NCI-H1436 treated with DMSO at 0.1 percent for 48 hours (cell line): ENCODE results near the gene CBX2.
"Not testable (repeated sequence)": the region's sequence is repeated elsewhere in the genome, so short reads cannot be mapped to it uniquely, and the experiment has no call there.

ENCODE experiments used
- DNase-seq: peaks from one replicate; lab custom pipeline; 2025; lab: John Stamatoyannopoulos, UW

CBX2 gene

DNA sequence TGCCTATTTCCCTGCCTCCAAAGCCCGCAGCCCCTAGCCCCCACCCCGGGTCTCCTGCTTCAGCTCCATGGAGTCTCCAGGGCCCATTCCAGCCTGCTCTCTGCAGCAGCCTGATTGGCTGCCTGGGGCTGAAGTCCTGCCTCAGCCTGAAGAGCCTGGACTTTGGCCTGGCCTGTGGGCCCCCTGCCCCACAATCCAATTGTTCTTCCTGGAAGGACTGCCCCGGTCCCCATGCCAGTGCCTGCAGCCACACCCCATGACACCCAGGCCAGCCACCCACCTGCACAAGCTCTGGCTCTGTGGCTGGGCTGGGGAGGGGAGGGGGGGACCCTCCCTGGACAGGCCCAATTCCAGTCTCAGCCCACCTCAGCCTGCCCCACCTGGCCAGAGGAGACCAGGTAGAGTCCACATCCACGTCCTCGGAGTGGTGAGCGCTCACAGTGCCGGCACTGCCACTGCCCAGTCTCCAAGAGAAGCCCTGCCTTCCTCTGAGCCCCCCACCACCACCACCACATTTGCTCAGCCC, 34.9 kb upstream of the CBX2 start:
- DNase-seq, result no peak

DNA sequence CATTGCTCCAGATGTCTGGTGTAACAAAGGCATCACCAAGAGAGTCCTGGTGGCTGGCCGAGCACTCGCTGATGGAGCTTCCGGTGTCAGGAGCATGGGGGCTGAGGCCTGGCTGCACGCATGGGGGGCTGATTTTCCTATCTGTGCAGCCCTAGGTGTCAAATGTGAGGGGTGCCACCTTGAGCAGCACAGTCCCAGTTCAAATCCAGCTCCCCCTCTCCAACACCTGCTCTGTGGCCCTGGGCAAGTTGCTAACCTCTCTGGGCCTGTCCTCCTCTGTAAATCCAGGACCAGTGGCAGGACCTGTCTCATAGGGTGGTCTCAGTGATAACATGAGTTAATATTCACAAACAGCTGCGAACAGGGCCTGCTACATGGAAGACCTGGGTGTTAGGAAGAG, 34.3 kb upstream of the CBX2 start:
- DNase-seq, result no peak

DNA sequence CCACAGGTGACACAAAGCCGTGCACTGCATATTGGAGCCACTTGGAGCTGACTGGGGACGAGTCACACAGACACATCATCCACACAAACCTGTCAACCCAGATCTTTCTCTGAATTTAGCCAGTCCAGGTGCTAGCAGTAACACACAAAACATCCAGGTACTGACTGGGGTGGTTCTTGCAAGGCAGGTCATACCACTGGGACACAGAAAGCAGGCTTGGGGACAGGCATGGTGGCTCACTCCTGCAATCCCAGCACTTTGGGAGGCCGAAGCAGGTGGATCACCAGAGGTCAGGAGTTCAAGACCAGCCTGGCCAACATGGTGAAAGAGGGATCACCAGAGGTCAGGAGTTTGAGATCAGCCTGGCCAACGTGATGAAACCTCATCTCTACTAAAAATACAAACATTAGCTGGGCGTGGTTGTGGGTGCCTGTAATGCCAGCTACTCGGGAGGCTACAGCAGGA, 32.3 kb upstream of the CBX2 start:
- DNase-seq, result no peak

DNA sequence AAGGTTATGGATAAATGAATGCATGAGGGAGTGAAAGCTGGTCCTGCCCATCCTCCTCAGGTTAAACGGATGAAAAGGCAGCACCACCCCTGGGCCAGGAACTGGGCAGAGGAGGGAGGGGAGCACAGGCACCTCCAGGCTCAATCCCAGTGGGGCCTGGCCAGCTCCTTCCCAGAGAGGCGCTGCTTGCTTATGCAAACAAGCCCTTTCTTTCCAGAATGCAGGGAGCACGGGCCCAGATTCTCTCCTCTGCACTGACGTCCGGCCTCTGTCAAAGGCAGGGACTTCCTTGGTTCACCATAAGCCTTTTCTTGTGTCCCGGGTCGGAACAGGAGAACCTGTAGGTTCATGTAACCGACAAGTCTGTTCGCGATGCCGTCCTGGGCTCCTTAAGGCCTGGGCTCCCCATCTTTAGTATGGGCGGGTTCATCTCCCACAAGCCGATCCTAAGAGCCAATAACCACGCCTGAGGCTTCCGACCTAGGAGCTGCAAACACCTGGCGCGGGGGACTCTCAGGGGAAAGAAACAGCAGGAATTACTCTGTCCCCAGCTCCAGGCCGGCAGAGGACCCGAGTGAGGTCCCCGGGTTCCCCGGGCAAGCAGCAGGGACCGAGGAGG, 30.9 kb upstream of the CBX2 start:
- DNase-seq, result no peak

- DNase-seq, result no peak
Measured at GRCh38 chr17:79747508-79748294, 30.2 kb upstream of the CBX2 start.

- no peak for DNase-seq
Measured at GRCh38 chr17:79748295-79749099, 29.5 kb upstream of the CBX2 start.

GRCh38 chr17:79749156-79749815, 28.7 kb upstream of the CBX2 start:
- no peak for DNase-seq

DNA sequence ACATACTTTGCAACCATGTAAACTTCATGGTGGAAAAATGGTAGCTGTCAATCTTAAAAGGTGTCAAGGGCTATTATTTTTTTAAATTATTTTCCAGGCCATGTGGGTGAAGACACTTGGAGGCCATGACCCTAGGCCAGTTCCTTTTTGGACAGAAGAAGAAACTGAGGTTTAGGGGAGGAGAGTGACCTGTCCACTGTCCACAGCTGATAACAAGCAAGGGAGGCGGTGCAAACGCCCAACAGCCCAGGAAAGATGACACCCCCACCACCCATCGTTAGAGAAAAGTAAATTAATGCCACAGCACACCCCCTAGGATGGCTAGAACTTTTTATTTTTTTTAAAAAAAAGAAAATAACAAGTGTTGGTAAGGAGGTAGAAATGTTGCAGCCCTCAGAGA, 28.0 kb upstream of the CBX2 start:
- DNase-seq, result no peak

DNA sequence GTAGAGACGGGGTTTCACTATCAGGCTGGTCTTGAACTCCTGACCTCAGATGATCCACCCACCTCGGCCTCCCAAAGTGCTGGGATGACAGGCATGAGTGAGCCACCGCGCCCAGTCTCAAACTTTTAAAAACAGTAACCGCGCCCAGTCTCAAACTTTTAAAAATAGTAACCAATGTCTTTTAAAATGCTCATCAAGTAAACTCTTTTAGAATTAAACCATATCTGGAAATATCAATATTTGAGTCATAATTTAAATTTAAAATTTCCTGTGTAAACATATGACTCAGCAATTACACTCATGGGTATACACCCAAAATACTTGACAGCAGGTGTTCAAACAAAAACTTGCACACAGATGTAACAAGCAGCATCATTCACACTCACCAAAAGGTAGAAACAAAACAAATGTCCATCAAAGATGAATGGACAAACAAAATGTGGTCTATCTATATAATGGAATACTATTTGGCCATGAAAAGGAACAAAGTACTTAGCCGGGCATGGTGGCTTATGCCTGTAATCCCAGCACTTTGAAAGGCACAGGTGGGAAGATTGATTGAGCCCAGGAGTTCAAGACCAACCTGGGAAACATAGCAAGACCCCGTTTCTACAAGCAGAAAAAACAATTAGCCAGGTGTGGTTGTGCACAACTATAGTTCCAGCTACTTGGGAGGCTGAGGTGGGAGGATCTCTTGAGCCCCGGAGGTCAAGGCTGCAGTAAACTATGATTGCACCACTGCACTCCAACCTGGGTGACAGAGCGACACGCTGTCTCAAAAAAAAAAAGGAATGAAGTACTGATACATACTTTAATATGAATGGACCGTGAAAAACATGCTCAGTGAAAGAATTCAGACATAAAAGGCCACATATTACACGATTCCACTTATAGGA, 27.1 kb upstream of the CBX2 start:
- no peak for DNase-seq

DNA sequence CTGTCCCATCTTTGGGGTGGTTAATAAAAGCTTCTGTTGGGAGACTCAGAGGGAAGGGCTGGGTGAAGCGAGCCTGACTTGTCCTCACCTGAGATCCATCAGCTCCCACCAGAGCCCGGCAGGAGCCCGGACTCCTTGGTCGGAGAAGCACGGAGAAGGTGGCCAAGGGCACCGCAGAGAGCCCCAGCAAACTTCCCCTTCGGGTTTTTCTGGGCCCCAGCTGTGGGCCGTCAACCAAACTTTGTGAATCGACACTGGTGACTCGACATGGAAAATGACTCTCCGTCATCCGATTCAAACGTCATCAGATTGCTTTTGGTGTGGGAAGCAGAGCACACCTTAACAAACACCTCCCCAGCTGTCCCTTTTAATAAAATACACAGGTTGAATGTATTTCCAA, 25.8 kb upstream of the CBX2 start:
- DNase-seq, result no peak

DNA sequence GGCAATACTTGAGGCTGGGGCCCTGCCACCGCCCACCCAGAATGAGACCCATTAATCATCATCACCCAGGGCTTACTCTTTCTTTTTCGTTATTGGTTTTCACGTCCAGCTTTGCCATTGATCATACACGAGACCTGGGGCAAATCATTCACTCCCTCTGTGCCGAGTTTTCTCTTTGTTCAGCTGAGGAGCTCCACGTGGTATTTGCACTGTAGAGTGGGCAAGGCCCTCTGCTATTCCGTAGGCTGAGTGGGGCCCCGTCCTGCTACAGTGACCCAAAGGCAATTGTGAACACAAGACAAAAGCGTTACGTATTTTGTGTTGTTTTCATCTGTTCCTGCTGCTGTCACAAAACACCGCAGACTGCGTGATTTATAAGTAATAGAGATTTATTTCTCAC, 23.6 kb upstream of the CBX2 start:
- DNase-seq, result no peak

DNA sequence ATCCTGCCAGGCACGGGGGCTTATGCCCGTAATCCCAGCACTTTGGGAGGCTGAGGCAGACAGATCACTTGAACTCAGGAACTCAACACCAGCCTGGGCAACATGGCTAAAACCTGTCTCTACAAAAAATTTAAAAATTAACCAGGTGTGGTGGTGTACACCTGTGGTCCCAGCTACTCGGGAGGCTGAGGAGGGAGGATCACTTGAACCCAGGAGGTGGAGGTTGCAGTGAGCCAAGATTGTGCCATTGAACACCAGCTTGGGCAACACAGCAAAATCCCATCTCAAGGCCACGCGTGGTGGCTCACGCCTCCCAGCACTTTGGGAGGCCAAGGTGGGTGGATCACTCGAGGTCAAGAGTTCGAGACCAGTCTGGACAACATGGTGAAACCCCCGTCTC, 23.0 kb upstream of the CBX2 start:
- DNase-seq, result not testable (repeated sequence)

- no peak for DNase-seq
Measured at GRCh38 chr17:79755591-79755990, 22.4 kb upstream of the CBX2 start.

DNA sequence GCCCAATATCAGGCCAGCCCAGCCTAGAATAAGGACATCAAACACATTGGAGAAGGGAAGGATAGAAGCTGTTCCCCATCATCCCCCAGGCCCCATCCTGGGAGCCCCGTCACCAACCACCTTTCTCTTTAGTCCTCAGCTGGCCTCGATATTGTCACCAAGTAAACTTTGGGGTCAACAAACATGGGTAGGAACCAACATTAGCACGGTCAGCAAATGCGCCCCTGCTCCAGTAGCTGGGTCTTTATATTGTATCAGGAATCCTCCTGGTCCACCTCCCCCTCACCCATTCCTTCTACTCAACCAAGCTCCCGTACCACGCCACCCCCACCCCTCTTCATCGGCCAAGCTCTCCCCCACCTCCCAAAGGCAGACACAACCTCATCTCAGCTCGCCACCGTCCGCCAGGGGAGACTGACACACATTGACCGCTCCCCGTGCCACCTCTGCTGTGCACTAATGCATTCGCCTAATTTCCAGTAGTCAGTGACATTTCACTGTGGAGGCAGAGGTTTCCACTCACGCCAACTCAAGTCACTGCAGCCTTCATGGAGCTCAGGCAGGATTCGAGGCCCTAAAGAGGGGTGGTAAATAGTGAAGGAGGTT, 20.7 kb upstream of the CBX2 start:
- no peak for DNase-seq

GRCh38 chr17:79758271-79758670, 19.7 kb upstream of the CBX2 start:
- DNase-seq, result no peak

- no peak for DNase-seq
Measured at GRCh38 chr17:79760197-79760906, 17.6 kb upstream of the CBX2 start.

DNA sequence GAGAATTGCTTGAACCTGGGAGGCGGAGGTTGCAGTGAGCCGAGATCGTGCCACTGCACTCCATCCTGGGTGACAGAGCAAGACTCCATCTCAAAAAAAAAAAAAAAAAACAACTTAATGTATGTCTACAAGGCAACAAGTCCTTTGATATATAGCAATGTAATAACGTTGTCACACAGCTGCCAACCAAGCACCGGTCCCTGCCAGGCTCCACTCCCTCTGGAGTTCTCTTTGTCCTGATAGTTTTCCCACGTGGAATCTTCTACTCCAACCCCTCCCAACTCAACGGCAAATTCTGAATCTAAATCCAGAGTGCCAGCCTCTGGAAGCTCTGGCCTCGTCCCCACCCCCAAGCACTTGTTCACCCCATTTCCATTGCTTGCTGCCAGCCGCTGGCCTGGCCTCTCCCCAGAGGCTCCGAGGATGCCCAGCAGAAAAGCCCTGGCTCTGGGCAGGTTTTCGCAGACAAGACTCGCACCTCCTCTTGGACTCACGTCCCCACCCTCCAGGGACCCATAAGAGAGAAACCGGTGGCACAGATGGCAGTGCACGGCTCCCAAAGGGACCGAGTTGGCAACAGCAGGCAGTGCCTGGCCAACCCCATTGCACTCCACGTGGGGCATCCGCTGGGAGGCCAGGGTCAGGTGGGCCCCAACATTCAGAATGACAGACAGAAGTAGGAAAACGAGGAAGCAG, 15.9 kb upstream of the CBX2 start:
- no peak for DNase-seq

DNA sequence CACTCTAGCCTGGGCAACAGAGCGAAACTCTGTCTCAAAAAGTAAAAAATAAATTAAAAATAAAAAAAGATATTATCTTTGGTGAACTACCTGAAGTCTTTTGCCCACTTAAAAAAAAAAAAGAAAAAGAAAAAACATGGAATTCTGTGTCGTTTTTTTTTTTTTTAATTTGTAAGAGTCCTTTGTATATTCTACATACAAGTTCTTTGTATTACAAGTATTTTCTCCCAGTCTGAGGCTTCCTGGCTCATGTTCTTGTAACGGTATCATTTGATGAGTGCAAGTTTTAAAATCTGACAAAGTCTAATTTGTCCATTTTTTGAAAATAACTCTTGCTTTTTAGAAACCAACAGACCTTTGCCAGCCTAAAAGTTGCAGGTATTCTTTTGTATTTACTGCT, 12.2 kb upstream of the CBX2 start:
- DNase-seq, result no peak
